GM21825 (cell line): Measurements from ENCODE around the gene GATC.

ENCODE experiments used
- ATAC-seq: cut with Tn5 transposase; IDR thresholded peaks from one replicate; pipeline ENCODE4 v1.9.1; 2021; ENCODE audit warnings: mild to moderate bottlenecking, moderate library complexity; ENCODE audit not compliant: unreplicated experiment

GATC gene

GRCh38 chr12:120445911-120446843, at the start of gene GATC, which contains the start of gene TRIAP1:
TSS of gene GATC (plus strand) at chr12:120446444. CDS start at chr12:120446481, 37 bp downstream.
TSS of gene TRIAP1 (minus strand) at chr12:120446384. CDS start at chr12:120446372, 12 bp downstream.
- peak; percentile 81 for ATAC-seq

GRCh38 chr12:120397824-120398540, 48.3 kb upstream of the GATC start:
- no peak for ATAC-seq

- no peak for ATAC-seq
Measured at GRCh38 chr12:120399531-120399930, 46.7 kb upstream of the GATC start.

GRCh38 chr12:120402217-120402616, 44.0 kb upstream of the GATC start:
- ATAC-seq = no peak

- no peak for ATAC-seq
Measured at GRCh38 chr12:120403869-120404268, 42.4 kb upstream of the GATC start.

- no peak for ATAC-seq
Measured at GRCh38 chr12:120404271-120404670, 42.0 kb upstream of the GATC start.

GRCh38 chr12:120406069-120406468, 40.2 kb upstream of the GATC start:
- ATAC-seq = no peak

GRCh38 chr12:120406553-120406952, 39.7 kb upstream of the GATC start:
- no peak for ATAC-seq

- no peak for ATAC-seq
Measured at GRCh38 chr12:120408771-120409170, 37.5 kb upstream of the GATC start.

- ATAC-seq = no peak
Measured at GRCh38 chr12:120412421-120412820, 33.8 kb upstream of the GATC start.

GRCh38 chr12:120413901-120414695, 32.1 kb upstream of the GATC start:
- no peak for ATAC-seq

- ATAC-seq = no peak
Measured at GRCh38 chr12:120416490-120417216, 29.6 kb upstream of the GATC start.

- ATAC-seq = no peak
Measured at GRCh38 chr12:120417917-120418580, 28.2 kb upstream of the GATC start.

- ATAC-seq = no peak
Measured at GRCh38 chr12:120421701-120422100, 24.5 kb upstream of the GATC start.

GRCh38 chr12:120422892-120423456, 23.3 kb upstream of the GATC start:
- no peak for ATAC-seq

GRCh38 chr12:120425797-120426196, 20.4 kb upstream of the GATC start:
- ATAC-seq = no peak

- ATAC-seq = no peak
Measured at GRCh38 chr12:120428597-120429229, 17.5 kb upstream of the GATC start.

GRCh38 chr12:120429368-120429767, 16.9 kb upstream of the GATC start:
- ATAC-seq = no peak
